HG03103 (cell line): Measurements from ENCODE around the gene RADIL.
"Not testable (repeated sequence)": the region's sequence is repeated elsewhere in the genome, so short reads cannot be mapped to it uniquely, and the experiment has no call there.

Experiments used
- ATAC-seq: cut with Tn5 transposase; IDR thresholded peaks from one replicate; pipeline ENCODE4 v1.9.1; 2021; ENCODE audit warnings: low read depth; ENCODE audit not compliant: unreplicated experiment

The RADIL gene, protein sequence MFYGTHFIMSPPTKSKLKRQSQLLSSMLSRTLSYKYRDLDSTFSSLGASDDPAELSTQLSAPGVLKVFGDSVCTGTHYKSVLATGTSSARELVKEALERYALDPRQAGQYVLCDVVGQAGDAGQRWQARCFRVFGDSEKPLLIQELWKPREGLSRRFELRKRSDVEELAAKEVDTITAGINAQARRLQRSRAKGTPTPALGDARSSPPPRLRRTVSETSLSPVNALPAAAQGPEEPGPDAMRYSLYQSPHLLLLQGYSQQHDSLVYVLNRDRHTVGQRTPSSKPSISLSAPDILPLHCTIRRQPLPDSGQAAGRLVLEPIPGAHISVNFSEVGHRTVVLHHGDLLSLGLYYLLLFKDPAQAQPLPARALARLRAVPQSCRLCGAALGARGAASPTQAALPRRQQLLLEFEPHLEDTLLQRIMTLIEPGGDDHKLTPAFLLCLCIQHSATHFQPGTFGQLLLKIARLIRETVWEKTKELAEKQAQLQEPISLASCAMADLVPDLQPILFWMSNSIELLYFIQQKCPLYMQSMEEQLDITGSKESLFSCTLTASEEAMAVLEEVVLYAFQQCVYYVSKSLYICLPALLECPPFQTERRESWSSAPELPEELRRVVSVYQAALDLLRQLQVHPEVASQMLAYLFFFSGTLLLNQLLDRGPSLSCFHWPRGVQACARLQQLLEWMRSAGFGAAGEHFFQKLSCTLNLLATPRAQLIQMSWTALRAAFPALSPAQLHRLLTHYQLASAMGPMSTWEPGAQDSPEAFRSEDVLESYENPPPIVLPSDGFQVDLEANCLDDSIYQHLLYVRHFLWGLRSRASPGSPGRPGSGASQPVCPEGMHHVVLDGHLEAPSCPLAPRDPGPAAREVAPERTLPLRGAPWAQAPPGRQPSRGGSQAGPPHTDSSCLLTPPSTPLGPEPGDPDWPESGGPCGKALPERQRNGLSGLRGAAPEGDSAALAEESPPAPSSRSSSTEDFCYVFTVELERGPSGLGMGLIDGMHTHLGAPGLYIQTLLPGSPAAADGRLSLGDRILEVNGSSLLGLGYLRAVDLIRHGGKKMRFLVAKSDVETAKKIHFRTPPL

DNA sequence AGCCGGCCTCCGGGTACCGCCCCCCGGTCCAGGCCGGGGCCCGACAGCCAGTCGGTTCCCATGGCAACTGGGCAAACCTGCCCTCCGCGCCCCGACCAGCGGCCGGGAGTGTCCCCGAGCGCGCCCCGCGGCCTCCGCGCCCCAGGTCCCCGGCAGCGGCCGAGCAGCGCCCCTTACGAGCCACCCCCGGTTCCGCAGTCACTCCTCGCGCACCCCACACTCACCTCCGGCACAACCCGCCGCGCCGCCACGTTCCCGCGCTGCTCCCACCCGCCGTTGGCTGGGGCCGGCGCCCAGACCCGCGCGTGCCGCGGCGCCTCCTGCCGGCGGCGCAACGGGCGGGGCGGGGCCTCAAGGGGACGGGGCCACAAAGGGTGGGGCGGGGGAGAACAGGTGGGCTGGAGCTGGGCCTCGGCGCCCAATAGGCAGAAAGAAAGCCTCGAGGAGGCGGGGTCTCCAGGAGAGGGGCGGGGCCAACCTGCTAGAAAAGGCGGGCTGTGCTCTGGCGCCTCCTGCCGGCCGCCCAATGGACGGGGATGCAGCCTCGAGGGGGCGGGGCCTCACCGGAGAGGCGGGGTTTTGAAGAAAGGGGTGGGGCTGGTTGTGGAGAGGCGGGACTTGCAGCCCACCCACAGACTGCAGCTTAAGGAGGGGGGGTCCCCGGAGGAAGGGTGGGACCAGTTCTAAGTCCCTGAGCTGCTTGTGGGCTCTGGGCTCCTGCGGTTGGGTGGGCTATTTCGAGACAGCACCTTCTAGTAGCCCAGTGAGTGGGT lies at the start of gene RADIL:
Gene RADIL (minus strand): TSS at position 345 of the 773 bp plus-strand sequence. CDS start 5,577 bp downstream, outside the sequence.
- peak; percentile 49 for ATAC-seq

DNA sequence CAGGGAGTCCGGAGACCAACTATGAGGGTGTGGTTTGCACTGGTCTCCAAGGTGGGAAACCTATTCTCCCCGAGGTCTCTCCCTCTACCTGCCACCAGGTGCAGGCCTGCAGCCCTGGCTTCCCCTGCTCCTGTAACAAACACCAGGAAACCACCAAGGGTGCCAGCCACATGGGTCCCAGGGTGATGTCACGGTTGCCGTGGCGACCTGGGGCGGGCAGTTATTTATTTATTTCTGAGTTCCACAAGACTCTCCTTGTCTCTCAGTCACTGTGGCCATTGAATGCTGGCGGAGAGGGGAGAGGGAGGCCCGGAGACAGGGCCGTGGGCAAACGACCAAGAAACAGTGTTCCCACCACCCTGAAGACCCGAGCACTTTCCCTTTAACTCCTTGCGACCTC lies 48.4 kb upstream of the RADIL start:
- ATAC-seq = no peak

DNA sequence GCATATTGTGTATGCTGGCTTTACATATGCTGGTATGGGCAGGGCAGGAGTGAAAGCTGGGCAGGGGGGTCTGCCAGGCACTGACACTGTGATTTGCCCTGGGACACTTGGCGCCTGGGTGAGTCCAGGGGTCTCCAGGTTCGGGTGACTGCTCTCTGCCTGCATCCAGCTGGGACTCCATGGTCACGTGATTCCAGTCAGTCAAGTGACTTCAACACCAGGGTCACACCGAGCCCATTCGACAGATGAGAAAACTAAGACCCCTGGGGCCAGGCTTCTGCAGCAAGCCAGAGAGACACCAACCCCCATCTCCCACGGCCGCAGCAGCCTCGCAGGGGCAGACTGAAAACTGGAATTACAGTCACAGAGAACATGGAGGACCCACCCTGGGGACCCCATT lies 45.5 kb upstream of the RADIL start:
- ATAC-seq = no peak

DNA sequence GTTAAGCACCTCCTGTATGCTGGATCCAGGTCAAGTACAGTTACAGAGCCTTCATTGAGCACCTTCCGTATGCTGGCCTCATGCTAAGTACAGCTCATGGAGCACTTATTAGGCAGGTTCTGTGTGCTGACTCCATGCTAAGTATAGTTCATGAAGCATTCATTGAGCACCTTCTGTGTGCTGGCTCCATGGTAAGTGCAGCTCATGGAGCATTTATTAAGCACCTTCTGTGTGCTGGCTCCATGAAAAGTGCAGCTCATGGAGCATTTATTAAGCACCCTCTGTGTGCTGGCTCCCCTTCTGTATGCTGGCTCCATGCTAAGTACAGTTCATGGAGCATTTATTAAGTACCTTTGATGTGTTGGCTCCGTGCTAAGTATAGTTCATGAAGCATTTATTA lies 44.9 kb upstream of the RADIL start:
- no peak for ATAC-seq

DNA sequence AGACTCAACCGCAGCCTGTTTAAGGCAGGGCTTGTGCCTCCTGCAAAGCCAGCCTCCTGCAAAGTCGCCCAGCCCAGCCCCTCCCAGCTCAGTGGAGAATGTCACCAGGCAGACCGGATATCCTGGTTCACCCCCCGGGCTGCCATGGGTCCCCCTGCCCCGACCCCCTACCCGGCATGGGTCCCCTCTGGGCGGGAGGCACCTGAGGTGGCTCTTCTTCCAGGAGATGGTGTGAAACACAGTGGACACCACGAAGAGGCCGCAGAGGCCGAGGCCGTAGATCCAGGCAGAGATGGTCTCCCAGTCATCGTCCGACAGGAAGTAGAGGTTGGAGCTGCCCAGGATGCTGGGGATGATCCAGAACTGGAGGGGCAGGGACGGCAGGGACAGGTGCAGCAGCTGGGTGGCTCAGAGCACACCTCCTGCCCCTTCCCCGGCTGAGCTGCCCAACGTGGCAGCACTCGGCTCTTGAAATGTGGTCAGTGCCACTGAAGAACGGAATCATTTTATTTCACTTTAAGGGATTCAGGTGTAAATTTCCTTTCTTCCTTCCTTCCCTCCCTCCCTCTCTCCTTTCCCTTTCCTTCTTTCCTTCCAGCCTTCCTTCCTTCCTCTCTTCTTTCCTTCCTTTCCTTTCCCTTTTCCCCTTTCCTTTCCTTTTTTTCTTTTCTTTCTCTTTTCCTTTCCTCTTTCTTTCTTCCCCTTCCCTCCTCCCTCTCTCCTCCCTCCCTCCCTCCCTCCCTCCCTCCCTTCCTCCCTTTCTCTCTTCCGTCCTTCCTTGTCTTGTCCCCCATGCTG lies 36.7 kb upstream of the RADIL start:
- no peak for ATAC-seq

DNA sequence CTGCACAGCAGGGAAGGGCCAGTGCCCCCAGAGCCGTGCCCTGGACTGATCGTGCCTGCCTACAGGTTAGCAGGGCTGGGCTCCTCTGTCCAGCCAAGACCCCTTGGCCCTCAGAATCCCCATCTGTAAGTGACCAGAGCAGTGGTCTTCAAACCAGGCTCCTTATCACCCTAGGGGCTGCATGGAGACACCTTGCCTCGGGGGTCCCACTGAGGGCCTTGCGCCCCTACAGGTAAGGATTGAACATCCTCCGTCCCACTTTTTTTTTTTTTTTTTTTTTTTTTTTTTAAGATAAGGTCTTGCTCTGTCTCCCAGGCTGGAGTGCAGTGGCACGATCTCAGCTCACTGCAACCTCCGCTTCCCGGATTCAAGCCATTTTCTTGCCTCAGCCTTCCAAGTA lies 32.6 kb upstream of the RADIL start:
- ATAC-seq = no peak

DNA sequence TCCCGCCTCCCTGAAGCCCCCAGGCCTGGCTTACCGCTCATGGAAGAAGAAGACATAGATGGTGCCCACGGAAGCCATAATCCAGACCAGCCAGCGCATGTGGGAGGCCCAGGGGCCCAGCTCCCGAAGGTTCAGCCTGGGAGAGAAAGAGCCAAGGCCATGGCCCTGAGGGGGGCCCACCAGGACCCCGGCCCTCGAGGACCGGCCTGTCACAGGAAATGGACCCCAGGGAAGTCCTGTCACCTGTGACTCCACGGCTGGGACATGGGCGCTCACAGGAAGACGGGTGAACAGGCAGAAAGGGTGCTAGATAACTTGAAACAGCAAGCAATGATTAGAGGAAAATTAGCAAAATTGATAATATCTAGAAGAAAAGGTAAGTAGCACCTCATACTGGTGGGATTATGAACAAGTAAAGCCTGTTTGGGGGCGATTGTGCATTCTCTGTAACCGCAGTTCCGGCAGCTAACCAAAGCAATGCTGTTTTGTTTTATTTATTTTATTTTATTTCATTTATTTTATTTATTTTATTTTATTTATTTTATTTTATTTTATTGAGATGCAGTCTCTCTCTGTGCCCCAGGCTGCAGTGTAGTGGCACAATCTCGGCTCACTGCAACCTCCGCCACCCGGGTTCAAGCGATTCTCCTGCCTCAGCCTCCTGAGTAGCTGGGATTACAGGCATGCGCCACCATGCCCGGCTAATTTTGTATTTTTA lies 27.8 kb upstream of the RADIL start:
- no peak for ATAC-seq

DNA sequence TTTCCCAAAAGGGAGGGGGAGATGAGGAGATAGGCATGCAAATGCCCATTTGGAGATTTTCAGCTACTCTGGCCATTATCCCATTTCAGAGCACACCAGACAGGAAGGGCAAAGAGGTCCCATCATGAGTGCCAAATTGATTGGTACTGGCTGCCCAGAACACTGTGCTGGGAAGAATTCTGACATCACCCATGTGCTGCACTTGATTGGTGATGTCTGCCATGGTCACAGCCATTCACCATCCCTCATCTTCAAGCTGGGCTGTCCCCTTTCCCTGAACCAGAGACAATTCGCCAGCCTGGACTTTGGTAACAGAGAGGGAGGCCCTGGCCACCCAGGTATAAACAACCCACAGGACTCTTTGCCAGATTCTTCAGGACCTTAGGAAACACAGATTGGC lies 23.2 kb upstream of the RADIL start:
- no peak for ATAC-seq

DNA sequence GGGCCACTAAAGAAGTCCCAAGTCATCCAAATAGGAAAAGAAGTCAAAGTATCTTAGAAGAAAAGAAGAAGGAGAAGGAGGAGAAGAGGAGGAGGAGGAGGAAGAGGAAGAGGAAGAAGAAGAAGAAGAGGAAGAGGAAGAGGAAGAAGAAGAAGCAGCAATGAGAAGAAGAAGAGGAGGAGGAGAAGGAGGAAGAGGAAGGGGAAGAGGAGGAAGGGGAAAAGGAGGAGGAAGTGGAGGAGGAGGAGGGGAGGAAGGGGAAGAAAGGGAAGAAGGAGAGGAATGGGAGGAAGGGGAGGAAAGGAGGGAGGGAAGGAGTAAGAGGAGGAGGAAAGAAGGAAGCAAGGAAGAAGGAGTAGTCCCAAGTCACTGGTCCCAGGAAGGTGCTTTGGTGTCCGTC lies 21.7 kb upstream of the RADIL start:
- ATAC-seq = no peak

DNA sequence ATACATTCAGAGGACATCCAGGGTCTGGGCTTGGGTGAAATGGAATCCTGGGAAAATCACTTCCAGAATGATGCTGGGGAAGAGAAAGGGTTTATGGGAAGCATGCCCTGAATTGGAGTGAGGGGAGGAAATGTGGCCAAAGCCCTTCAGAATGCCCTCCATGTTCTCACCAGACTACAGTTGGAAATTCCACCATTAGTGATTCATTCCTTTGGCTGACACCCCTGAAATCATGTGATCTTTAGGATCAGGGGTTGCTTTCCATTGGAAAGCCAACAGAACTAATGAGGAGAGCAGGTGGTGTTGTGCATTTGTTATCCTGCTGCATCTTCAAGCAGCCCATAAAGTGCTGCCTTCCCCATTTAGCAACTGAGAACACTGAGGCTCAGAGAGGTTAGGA lies 20.8 kb upstream of the RADIL start:
- no peak for ATAC-seq

DNA sequence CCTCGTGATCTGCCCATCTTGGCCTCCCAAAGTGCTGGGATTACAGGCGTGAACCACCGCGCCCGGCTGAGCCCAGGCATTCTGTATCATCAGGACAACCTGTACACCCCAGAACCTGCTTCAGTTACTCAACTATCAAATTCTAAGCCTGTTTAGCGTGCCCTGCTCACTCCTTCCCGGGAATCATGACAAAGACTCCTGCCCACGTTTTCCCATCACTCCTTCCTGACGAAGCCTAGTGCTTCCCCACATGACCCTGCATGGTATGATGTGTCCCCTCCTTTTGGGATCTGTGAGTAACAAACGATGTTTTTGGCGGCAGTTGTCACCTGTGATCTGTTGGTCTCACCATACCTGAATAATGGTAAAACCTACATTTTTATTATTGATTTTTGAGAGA lies 12.2 kb upstream of the RADIL start:
- ATAC-seq = no peak

DNA sequence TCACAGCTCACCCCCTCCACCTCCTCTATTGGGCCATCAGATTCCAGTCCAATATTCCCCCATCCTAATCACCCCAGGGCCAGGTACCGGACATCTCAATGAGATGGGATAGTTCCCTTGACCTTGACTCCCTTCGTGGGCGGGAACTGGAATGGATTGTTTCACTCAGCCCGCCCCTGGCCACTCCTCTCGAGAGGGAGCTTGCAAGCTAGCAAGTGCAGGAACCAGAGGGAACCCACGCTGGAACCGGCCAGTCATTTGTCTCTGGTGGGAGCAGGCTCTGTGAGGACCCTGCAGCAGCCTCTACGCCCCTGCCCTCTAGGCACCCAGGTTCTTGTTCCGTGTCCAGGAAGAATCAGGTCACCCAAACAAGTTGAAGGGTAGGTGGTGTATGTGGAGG lies 11.0 kb upstream of the RADIL start:
- ATAC-seq = no peak

DNA sequence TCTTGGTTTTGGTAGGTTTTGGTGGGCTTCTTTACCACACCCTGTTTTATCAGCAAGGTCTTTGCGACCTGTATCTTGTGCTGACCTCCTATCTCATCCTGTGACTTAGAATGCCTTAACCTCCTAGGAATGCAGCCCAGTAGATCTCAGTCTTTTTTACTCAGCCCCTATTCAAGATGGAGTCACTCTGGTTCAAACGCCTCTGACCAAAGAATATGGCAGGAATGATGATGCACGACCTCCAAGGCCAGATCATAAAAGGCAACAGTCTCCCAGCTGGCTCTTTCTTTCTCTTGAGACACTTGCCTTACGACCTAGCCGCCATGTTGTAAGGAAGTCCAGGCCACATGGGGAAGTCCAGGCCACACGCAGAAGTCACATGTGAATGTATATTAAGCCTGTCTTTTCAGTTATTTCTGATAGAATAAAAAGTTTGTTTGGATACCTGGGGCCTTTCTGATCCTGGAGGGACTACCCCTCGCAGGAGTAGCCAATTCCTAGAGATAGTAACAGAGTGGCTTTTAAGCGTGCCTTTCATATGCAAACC lies 10.5 kb upstream of the RADIL start:
- no peak for ATAC-seq

DNA sequence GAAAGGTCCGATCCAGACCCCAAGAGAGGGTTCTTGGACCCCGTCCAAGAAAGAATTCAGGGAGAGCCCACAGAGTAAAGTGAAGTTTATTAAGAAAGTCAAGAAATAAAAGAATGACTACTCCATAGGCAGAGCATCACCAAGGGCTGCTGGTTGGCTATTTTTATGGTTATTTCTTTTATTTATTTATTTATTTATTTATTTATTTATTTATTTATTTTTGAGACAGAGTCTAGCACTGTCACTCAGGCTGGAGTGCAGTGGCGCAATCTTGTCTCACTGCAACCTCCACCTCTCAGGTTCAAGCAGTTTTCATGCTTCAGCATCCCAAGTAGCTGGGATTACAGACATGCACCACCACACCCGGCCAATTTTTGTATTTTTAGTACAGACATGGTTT lies 9.7 kb upstream of the RADIL start:
- not testable (repeated sequence) for ATAC-seq

DNA sequence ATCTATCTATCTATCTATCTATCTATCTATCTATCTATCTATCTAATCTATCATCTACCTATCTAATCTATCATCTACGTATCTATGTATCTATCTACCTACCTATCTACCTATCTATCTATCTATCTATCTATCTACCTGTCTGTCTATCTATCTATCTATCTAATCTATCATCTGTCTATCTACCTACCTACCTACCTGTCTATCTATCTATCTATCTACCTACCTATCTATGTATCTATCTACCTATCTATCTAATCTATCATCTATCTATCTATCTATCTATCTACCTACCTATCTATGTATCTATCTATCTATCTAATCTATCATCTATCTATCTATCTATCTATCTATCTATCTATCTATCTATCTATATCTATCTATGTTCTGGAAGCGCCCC lies 8.0 kb upstream of the RADIL start:
- not testable (repeated sequence) for ATAC-seq

DNA sequence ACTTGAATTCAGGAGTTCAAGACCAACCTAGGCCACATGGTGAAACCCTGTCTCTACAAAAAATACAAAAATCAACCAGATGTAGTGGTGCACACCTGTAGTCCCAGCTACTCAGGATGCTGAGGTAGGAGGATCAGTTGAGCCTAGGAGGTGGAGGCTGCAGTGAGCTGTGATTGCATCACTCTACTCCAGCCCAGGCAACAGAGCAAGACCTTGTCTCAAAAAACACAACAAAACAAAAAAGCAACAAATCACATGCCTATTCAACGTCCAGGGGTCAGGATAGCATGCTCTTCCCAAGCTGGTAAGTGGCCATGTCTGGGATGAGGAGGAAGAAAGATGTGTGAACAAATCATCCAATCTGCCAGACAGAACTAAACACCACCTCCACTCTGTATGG lies 6.2 kb upstream of the RADIL start:
- no peak for ATAC-seq

DNA sequence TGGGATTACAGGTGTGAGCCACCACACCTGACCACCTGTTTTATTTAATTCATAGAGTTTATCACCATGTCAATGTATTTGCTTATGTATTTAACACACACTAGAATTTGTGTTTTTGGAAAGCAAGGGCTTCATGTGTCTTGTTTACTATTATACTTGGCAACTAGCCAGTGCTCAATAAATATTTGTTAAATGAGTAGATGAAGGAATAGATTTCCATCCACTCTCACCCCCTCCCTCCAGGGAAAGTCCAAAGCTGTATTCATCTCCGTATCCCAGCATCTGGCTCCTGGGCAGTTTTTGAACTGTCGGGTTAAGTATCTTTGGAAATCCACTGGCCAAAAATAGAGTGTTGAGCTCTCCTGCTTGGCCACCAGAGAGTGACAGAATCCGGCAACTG lies 4.6 kb upstream of the RADIL start:
- no peak for ATAC-seq

DNA sequence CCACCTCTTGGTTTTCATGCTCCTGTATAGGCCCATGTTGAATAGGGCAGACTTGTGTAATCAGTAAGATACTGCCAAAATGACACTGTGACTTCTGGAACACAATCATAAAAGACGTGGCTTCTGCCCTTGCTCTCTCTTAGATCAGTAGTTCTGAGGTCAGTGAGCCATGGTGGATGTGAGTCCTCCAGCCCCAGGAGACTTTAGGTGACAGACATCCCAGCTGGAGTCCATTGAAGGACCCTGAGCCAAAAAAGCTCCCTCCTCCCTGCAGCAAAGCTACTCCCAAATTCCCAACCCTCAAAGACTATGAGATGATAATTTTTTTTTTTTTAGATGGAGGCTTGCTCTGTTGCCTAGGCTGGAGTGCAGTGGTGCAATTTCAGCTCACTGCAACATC lies 3.2 kb upstream of the RADIL start:
- ATAC-seq = no peak

DNA sequence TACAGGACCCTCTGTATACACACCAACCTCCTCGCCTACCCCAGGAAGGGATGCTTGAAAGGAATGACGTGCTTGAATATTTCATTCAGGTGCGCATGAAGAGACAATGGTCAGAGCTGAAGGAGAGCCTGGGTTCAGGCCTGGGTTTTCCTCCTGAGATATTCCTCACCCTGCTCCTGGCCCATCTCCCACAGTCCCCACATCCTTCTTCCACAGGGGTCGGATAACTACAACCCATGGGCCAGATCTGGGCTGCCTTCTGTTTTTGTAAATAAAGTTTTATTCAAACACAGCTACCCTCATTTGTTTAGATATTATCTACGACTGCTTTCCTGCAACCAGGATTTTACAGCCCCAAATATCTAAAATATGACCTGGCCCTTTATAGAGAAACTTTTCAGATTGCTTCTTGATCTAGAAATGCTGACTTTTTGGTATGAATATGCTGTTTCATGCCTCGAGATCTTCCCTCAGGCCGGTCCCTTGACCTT lies 1.8 kb upstream of the RADIL start:
- no peak for ATAC-seq
